Neural progenitor cell (in vitro differentiated cells): ENCODE measurements around the gene RABGGTA. TPM values are rescaled to one million over a fixed set of nuclear protein-coding genes. Genes with fewer than 3 reads are reported as not detected.

Source experiments
- DNase-seq: peaks from one replicate; pipeline ENCODE4 v3.0.0-alpha.2; 2016; ENCODE audit warnings: low spot score
- H2AFZ ChIP-seq: fragments of 200-600 bp; sonication (generic); replicated peaks from 2 replicates; pipeline ENCODE4 v1.6.1; 2016; ENCODE audit warnings: antibody characterized with exemption
- H3F3A ChIP-seq: fragments of 200-600 bp; sonication (generic); 2 replicates; pipeline ENCODE4 v1.6.1; 2016; ENCODE audit warnings: antibody characterized with exemption, low read depth
- H3K27ac ChIP-seq: fragments of 200-600 bp; sonication (generic); 2 replicates; pipeline ENCODE4 v1.5.1; 2016; ENCODE audit warnings: mild to moderate bottlenecking
- H3K27me3 ChIP-seq: fragments of 200-600 bp; sonication (generic); 2 replicates; pipeline ENCODE4 v1.6.1; 2016; ENCODE audit warnings: mild to moderate bottlenecking, moderate library complexity
- H3K36me3 ChIP-seq: fragments of 200-600 bp; sonication (generic); 2 replicates; pipeline ENCODE4 v1.5.1; 2016
- H3K4me1 ChIP-seq: fragments of 200-600 bp; sonication (generic); 2 replicates; pipeline ENCODE4 v1.6.1; 2016; ENCODE audit warnings: mixed run types
- H3K4me2 ChIP-seq: fragments of 200-600 bp; sonication (generic); 2 replicates; pipeline ENCODE4 v1.6.1; 2016
- H3K4me3 ChIP-seq: fragments of 200-600 bp; sonication (generic); 2 replicates; pipeline ENCODE4 v1.5.1; 2016
- H3K79me2 ChIP-seq: fragments of 200-600 bp; sonication (generic); 2 replicates; pipeline ENCODE4 v1.6.1; 2016; ENCODE audit warnings: low read depth
- H3K9ac ChIP-seq: fragments of 200-600 bp; sonication (generic); 2 replicates; pipeline ENCODE4 v1.6.1; 2016
- H3K9me3 ChIP-seq: fragments of 200-600 bp; sonication (generic); 2 replicates; pipeline ENCODE4 v1.5.1; 2016; ENCODE audit warnings: low read depth
- H4K20me1 ChIP-seq: fragments of 200-600 bp; sonication (generic); 2 replicates; pipeline ENCODE4 v1.6.1; 2016; ENCODE audit warnings: low read depth
- H3K27ac Mint-ChIP-seq: 3 replicates; pipeline ENCODE4 v1.8.0; 2021; ENCODE audit warnings: mixed read lengths
- H3K27me3 Mint-ChIP-seq: 2 replicates; pipeline ENCODE4 v1.8.0; 2022; ENCODE audit warnings: low read depth, mild to moderate bottlenecking, inconsistent platforms, moderate library complexity, mixed read lengths; ENCODE audit not compliant: insufficient read depth
- H3K36me3 Mint-ChIP-seq: 3 replicates; pipeline ENCODE4 v1.8.0; 2021; ENCODE audit warnings: mixed read lengths
- H3K4me1 Mint-ChIP-seq: 3 replicates; pipeline ENCODE4 v1.8.0; 2021; ENCODE audit warnings: mixed read lengths
- H3K4me3 Mint-ChIP-seq: 3 replicates; pipeline ENCODE4 v1.8.0; 2021; ENCODE audit warnings: mild to moderate bottlenecking, moderate library complexity, mixed read lengths
- H3K9me3 Mint-ChIP-seq: 3 replicates; pipeline ENCODE4 v1.8.0; 2020; ENCODE audit warnings: mixed read lengths
- EZH2 ChIP-seq: fragments of 200-600 bp; sonication (generic); IDR thresholded peaks from 2 replicates; pipeline ENCODE4 v1.6.1; 2017; ENCODE audit warnings: antibody characterized with exemption, mild to moderate bottlenecking, moderate library complexity
- EZH2phosphoT487 ChIP-seq: fragments of 200-600 bp; sonication (generic); IDR thresholded peaks from 2 replicates; pipeline ENCODE4 v1.6.1; 2017; ENCODE audit warnings: antibody characterized with exemption
- total RNA-seq: library from RNA; depleted of rRNA; stranded (reverse); fragments of >200 nt; gene quantifications from 2 replicates; pipeline ENCODE4 v1.2.3, GENCODE V29; 2015; ENCODE audit warnings: low replicate concordance
- TF ChIP-seq, protein P1 (sequence below): fragments of 200-600 bp; sonication (generic); IDR thresholded peaks from 2 replicates; pipeline ENCODE4 v1.5.1; 2017; ENCODE audit warnings: antibody characterized with exemption, mild to moderate bottlenecking

The RABGGTA gene
- total RNA-seq, 1 donor from 2014 or later, result 7.1 TPM

DNA sequence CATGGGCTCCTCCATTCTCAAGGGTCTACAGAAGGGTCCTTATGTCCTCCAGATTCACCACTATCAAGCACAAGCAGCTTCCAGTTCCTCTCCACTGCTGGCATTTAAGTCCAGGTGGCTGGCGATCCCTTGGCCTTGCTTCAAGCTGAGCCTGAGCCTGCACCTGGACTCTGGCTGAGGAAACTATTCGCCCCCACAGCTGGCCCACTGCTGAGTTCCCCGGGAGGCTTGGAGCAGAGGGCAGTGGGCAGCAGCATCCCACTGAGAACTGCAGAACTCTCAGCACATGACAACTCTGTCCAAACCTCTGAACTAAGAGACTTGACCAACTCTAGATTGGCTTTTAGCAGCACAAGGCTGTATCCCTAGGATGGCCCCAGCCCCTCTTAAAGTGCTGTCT, 11.3 kb upstream of the RABGGTA start:
- H3K4me1 ChIP-seq, result no peaks in the 10 kb centered on the region
- no peaks in the 10 kb centered on the region for H3K4me1 Mint-ChIP-seq
- peaks cover 4% of the 10 kb centered on the region for H3K27me3 Mint-ChIP-seq
- H3K79me2 ChIP-seq, result no peaks in the 10 kb centered on the region
- DNase-seq, result no peak
- no peak overlapping the region for H3K4me3 ChIP-seq
- H3K27ac ChIP-seq, result no peak overlapping the region
- H3K9me3 ChIP-seq, result no peaks in the 10 kb centered on the region
- H3K4me3 Mint-ChIP-seq, result peak overlapping the region; percentile 35
- H3K36me3 Mint-ChIP-seq, result no peaks in the 10 kb centered on the region
- no peaks in the 10 kb centered on the region for H3K9me3 Mint-ChIP-seq
- H3K4me2 ChIP-seq, result no peak overlapping the region
- no peak overlapping the region for H3K27ac Mint-ChIP-seq
- no peaks in the 10 kb centered on the region for H4K20me1 ChIP-seq
- TF ChIP-seq, protein P1, sequence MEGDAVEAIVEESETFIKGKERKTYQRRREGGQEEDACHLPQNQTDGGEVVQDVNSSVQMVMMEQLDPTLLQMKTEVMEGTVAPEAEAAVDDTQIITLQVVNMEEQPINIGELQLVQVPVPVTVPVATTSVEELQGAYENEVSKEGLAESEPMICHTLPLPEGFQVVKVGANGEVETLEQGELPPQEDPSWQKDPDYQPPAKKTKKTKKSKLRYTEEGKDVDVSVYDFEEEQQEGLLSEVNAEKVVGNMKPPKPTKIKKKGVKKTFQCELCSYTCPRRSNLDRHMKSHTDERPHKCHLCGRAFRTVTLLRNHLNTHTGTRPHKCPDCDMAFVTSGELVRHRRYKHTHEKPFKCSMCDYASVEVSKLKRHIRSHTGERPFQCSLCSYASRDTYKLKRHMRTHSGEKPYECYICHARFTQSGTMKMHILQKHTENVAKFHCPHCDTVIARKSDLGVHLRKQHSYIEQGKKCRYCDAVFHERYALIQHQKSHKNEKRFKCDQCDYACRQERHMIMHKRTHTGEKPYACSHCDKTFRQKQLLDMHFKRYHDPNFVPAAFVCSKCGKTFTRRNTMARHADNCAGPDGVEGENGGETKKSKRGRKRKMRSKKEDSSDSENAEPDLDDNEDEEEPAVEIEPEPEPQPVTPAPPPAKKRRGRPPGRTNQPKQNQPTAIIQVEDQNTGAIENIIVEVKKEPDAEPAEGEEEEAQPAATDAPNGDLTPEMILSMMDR, result no peak
- TF ChIP-seq EZH2phosphoT487 (no peak), EZH2 (no peak)
- no peaks in the 10 kb centered on the region for H3F3A ChIP-seq
- H2AFZ ChIP-seq, result no peak overlapping the region
- no peaks in the 10 kb centered on the region for H3K36me3 ChIP-seq
- H3K9ac ChIP-seq, result no peak overlapping the region
- no peaks in the 10 kb centered on the region for H3K27me3 ChIP-seq

DNA sequence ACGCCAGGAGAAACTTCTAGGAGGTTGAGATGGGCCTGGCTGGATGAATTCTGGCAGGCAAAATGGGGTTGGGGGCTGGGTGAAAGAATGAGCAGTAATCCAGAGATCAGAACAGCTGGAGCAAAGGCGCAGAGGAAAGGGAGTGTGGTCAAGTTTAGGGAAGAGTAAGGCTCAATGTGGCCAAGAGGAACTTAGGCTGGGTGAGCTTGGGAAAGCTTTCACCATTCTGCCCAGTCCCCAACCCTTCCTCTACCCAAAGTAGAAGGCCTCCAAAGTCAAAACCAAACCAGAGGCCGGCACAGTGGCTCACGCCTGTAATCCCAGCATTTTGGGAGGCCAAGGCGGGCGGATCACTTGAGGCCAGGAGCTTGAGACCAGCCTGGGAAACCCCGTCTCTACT, 10.2 kb upstream of the RABGGTA start:
- no peaks in the 10 kb centered on the region for H3K9me3 ChIP-seq
- no peaks in the 10 kb centered on the region for H3K9me3 Mint-ChIP-seq
- DNase-seq, result no peak
- H3K4me1 ChIP-seq, result no peaks in the 10 kb centered on the region
- H3F3A ChIP-seq, result no peaks in the 10 kb centered on the region
- no peaks in the 10 kb centered on the region for H3K36me3 ChIP-seq
- no peak overlapping the region for H2AFZ ChIP-seq
- no peaks in the 10 kb centered on the region for H3K4me1 Mint-ChIP-seq
- H3K27me3 Mint-ChIP-seq, result peaks cover 4% of the 10 kb centered on the region
- H3K9ac ChIP-seq, result no peak overlapping the region
- H3K4me3 ChIP-seq, result no peak overlapping the region
- H3K27ac Mint-ChIP-seq, result no peak overlapping the region
- H3K4me3 Mint-ChIP-seq, result no peak overlapping the region
- TF ChIP-seq EZH2phosphoT487, result no peak
- TF ChIP-seq, protein P1, result no peak
- no peak for TF ChIP-seq EZH2
- H3K27me3 ChIP-seq, result no peaks in the 10 kb centered on the region
- H3K4me2 ChIP-seq, result no peak overlapping the region
- no peaks in the 10 kb centered on the region for H3K36me3 Mint-ChIP-seq
- H3K27ac ChIP-seq, result no peak overlapping the region
- H3K79me2 ChIP-seq, result no peaks in the 10 kb centered on the region
- H4K20me1 ChIP-seq, result no peaks in the 10 kb centered on the region

DNA sequence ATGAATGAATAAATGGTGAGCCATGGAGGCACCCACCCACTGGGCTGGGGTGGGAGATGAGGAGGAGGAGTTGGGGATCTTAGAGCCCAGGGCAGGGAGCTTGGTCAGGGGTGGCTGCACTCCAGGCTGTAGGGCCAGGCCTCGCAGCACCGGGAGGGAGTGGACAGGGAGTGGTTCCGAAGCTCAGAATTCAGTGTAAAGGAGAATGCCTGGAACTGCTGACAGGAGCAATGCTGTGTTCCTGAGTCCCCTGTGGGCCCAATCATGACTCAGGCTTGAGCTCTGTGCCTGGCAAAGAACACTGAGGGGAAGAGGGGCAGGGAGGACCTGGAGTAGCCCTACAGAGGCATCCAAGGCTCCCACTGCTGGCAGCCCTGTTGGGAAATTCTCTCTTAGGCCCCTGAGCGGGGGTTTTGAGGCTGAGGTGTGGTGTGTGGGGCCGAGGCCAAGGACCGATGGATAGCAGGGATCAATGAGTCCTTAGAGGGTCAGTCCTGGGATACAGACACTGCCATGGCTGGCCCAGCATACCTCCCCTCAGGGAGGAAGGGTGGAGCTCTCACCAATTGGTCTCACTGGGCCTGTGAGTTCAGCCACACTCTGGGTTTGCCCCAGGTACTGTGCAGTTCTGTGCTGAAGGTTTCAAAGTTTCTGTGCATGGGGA, 9.5 kb upstream of the RABGGTA start:
- H3K4me1 Mint-ChIP-seq, result no peaks in the 10 kb centered on the region
- Histone ChIP-seq H3K9me3 (no peaks in the 10 kb centered on the region), H3K36me3 (no peaks in the 10 kb centered on the region), H3K4me2 (no peak overlapping the region), H3K9ac (no peak overlapping the region), H3K79me2 (no peaks in the 10 kb centered on the region), H3K4me1 (no peaks in the 10 kb centered on the region), H2AFZ (no peak overlapping the region), H3K27me3 (no peaks in the 10 kb centered on the region), H3K4me3 (no peak overlapping the region), H3F3A (no peaks in the 10 kb centered on the region), H4K20me1 (no peaks in the 10 kb centered on the region), H3K27ac (no peak overlapping the region)
- H3K4me3 Mint-ChIP-seq, result no peak overlapping the region
- DNase-seq, result no peak
- TF ChIP-seq, protein P1, result no peak
- TF ChIP-seq EZH2phosphoT487 (no peak), EZH2 (no peak)
- no peaks in the 10 kb centered on the region for H3K9me3 Mint-ChIP-seq
- peak overlapping the region; percentile 44 for H3K27ac Mint-ChIP-seq
- H3K36me3 Mint-ChIP-seq, result no peaks in the 10 kb centered on the region
- peaks cover 4% of the 10 kb centered on the region for H3K27me3 Mint-ChIP-seq
